CD4-positive, alpha-beta memory T cell (primary cell): ENCODE measurements around the gene FAM72D. TPM values are rescaled to one million over a fixed set of nuclear protein-coding genes. Genes with fewer than 3 reads are reported as not detected.
"Not testable (repeated sequence)": the region's sequence is repeated elsewhere in the genome, so short reads cannot be mapped to it uniquely, and the experiment has no call there.

Experiments used
- CTCF ChIA-PET: fragments of 350-600 bp; sonication (Branson Sonifier 250); formaldehyde crosslinking; loops from one replicate; lab custom pipeline; 2021; ENCODE audit warnings: inconsistent platforms; ENCODE audit not compliant: partially characterized antibody; lab: Charles Lee
- POLR2A ChIA-PET: fragments of 350-600 bp; sonication (Branson Sonifier 250); formaldehyde crosslinking; loops from one replicate; lab custom pipeline; 2021; ENCODE audit not compliant: partially characterized antibody; lab: Charles Lee
- DNase-seq, 5 donors: peaks; one replicate each; pipeline versions ENCODE4 v3.0.0 to v3.0.0-alpha.2; 2020 to 2022; ENCODE audit warnings: mixed read lengths in 1 of 5
- H3K27ac ChIP-seq: one replicate; pipeline ENCODE4 v1.7.0; 2013; ENCODE audit warnings: low read depth, low read length
- H3K27me3 ChIP-seq: 2 replicates; pipeline ENCODE4 v1.7.0; 2013; ENCODE audit warnings: mild to moderate bottlenecking, low read length, moderate library complexity; ENCODE audit not compliant: insufficient read depth
- H3K36me3 ChIP-seq: 2 replicates; pipeline ENCODE4 v1.7.0; 2013; ENCODE audit warnings: mild to moderate bottlenecking, low read length, moderate library complexity; ENCODE audit not compliant: insufficient read depth
- H3K4me1 ChIP-seq: 2 replicates; pipeline ENCODE4 v1.7.0; 2013; ENCODE audit warnings: mild to moderate bottlenecking, low read length, moderate library complexity; ENCODE audit not compliant: insufficient read depth
- H3K4me3 ChIP-seq, 2 donors: one replicate each; pipeline ENCODE4 v1.7.0; 2013; ENCODE audit warnings: low read length in 2 of 2, mild to moderate bottlenecking in 1 of 2
- H3K9me3 ChIP-seq, 2 donors: one replicate each; pipeline ENCODE4 v1.7.0; 2013; ENCODE audit warnings: low read length in 2 of 2, control low read depth in 1 of 2; ENCODE audit not compliant: control insufficient read depth in 1 of 2
- H3K27ac Mint-ChIP-seq, 7 donors: one replicate each; pipeline ENCODE4 v1.8.0; 2020 to 2021; ENCODE audit warnings: mixed read lengths in 7 of 7, mild to moderate bottlenecking in 6 of 7, inconsistent platforms in 3 of 7, moderate library complexity in 3 of 7
- H3K27me3 Mint-ChIP-seq, 2 donors: one replicate each; pipeline ENCODE4 v1.8.0; 2020 to 2021; ENCODE audit warnings: mixed read lengths in 2 of 2
- H3K36me3 Mint-ChIP-seq, 2 donors: one replicate each; pipeline ENCODE4 v1.8.0; 2020 to 2021; ENCODE audit warnings: mixed read lengths in 2 of 2, inconsistent platforms in 1 of 2, mild to moderate bottlenecking in 1 of 2
- H3K4me1 Mint-ChIP-seq, 4 donors: one replicate each; pipeline ENCODE4 v1.8.0; 2020 to 2021; ENCODE audit warnings: mixed read lengths in 4 of 4, mild to moderate bottlenecking in 1 of 4
- H3K4me3 Mint-ChIP-seq, 8 donors: one replicate each; pipeline ENCODE4 v1.8.0; 2020 to 2021; ENCODE audit warnings: mixed read lengths in 8 of 8, mild to moderate bottlenecking in 7 of 8, moderate library complexity in 6 of 8, inconsistent platforms in 3 of 8
- H3K9me3 Mint-ChIP-seq, 8 donors: one replicate each; pipeline ENCODE4 v1.8.0; 2020 to 2021; ENCODE audit warnings: mixed read lengths in 8 of 8, mild to moderate bottlenecking in 5 of 8, inconsistent platforms in 3 of 8, moderate library complexity in 1 of 8
- intact Hi-C: fragments of 100-400 bp; cut with micrococcal nuclease; formaldehyde crosslinking; loops from one replicate; pipeline ENCODE4 v1.15.1; 2023
- polyA plus RNA-seq, 2 donors: library from polyadenylated mRNA; unstranded; fragments of 300-500 nt; fragmentation: Illumina TruSeq; gene quantifications; one replicate each; pipeline ENCODE4 v1.2.3, GENCODE V29; 2021
- total RNA-seq, 2 experiments: library from RNA; stranded (reverse); gene quantifications; one replicate each; pipeline ENCODE4 v1.2.3, GENCODE V29; 2021

The FAM72D gene
- total and polyA plus RNA-seq, 4 experiments from 2014 or later = not detected

DNA sequence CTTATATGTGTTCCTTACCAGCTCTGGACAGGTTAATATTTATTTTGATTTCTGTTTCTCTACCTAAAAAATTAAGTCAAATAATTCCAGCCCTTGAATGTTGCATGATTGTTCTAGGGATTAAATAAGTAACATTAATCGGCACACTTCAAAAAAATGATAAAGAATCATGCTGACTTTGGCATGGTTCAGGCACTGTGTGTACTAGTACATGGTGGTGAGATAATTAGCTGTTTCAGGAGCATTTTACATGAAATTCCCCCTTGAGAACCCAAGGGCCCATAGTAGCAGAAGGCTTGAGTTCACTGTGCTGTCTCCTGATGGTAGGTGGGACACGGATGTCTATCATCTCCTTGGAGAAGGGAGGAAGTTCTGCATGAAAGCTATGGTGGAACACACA, 44.8 kb downstream of the FAM72D start:
- H3K4me1 ChIP-seq, H3K4me3 ChIP-seq, H3K4me3 Mint-ChIP-seq, H3K27me3 ChIP-seq, DNase-seq, H3K27me3 Mint-ChIP-seq, H3K9me3 ChIP-seq, POLR2A ChIA-PET, intact Hi-C loops, H3K9me3 Mint-ChIP-seq, H3K4me1 Mint-ChIP-seq, CTCF ChIA-PET, H3K36me3 Mint-ChIP-seq, H3K36me3 ChIP-seq, H3K27ac Mint-ChIP-seq, H3K27ac ChIP-seq: not testable (repeated sequence)

GRCh38 chr1:145144264-145144913, 48.6 kb downstream of the FAM72D start:
- H3K4me3 Mint-ChIP-seq, H3K36me3 Mint-ChIP-seq, H3K9me3 ChIP-seq, H3K27me3 Mint-ChIP-seq, H3K9me3 Mint-ChIP-seq, H3K4me3 ChIP-seq, H3K4me1 ChIP-seq, CTCF ChIA-PET, H3K27ac Mint-ChIP-seq, POLR2A ChIA-PET, H3K27ac ChIP-seq, DNase-seq, H3K36me3 ChIP-seq, H3K27me3 ChIP-seq, intact Hi-C loops, H3K4me1 Mint-ChIP-seq: not testable (repeated sequence)

DNA sequence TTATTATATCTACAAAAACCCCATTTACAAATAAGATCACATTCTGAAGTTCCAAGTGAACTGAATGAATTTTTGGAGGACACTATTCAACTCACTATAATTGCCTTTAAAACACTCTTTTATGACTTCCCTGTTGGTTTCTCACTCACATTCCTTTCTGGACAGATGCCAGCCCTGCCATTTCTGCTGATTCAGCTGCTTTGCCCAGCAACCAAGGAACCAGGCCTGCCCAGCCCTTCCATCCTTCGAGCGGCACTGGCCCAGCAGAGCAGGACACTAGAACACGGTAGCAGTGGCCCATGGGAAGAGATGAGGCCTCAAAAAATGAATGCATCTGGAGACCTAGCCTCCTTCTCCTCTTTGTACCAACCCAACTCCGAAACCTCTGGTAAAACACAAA, 50.5 kb downstream of the FAM72D start:
- H3K4me3 Mint-ChIP-seq, H3K9me3 Mint-ChIP-seq, H3K4me1 ChIP-seq, intact Hi-C loops, H3K4me3 ChIP-seq, H3K36me3 ChIP-seq, H3K27ac ChIP-seq, H3K9me3 ChIP-seq, POLR2A ChIA-PET, DNase-seq, CTCF ChIA-PET, H3K4me1 Mint-ChIP-seq, H3K27me3 ChIP-seq, H3K36me3 Mint-ChIP-seq, H3K27ac Mint-ChIP-seq, H3K27me3 Mint-ChIP-seq: not testable (repeated sequence)

DNA sequence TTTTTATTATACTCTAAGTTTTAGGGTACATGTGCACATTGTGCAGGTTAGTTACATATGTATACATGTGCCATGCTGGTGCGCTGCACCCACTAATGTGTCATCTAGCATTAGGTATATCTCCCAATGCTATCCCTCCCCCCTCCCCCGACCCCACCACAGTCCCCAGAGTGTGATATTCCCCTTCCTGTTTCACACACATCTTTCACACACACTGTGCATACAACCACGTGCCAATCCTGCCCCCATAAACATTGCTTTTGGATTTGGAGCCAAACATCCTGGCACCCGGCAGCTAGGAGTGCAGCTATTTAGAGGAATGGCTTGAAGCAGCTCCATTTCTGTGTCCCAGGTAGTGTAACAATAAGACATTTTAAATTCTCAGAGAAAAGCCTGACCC, 51.4 kb downstream of the FAM72D start:
- H3K36me3 ChIP-seq, H3K27ac Mint-ChIP-seq, intact Hi-C loops, CTCF ChIA-PET, H3K36me3 Mint-ChIP-seq, H3K9me3 Mint-ChIP-seq, H3K4me3 Mint-ChIP-seq, H3K4me3 ChIP-seq, H3K4me1 ChIP-seq, H3K4me1 Mint-ChIP-seq, H3K27me3 Mint-ChIP-seq, H3K27ac ChIP-seq, DNase-seq, H3K27me3 ChIP-seq, POLR2A ChIA-PET, H3K9me3 ChIP-seq: not testable (repeated sequence)

- H3K27me3 Mint-ChIP-seq, H3K9me3 Mint-ChIP-seq, H3K4me1 ChIP-seq, H3K9me3 ChIP-seq, POLR2A ChIA-PET, H3K27ac Mint-ChIP-seq, H3K4me3 Mint-ChIP-seq, DNase-seq, H3K4me1 Mint-ChIP-seq, H3K4me3 ChIP-seq, H3K27ac ChIP-seq, intact Hi-C loops, H3K27me3 ChIP-seq, H3K36me3 ChIP-seq, CTCF ChIA-PET, H3K36me3 Mint-ChIP-seq: not testable (repeated sequence)
Observed at GRCh38 chr1:145155421-145155820, 59.6 kb downstream of the FAM72D start.

DNA sequence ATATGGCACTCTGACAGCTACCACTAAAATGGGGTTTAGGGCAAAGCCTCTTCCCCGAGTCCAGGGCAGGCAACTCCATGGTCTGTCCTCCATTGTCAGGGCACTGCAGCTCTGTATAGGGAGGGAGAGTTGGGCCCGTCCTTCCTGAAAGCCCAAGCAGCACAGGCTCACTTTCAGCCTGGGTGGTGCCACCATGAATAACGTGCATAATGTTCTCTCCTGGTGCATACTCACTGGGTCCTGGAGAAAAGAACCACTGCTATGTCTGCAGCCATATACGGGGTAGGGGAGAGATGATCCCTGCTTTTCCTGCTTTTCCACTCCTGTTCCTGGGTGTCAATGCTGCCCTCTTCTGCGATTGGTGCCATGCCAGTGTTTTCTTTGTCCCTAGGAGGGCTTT, 60.1 kb downstream of the FAM72D start:
- H3K4me3 ChIP-seq, H3K27ac Mint-ChIP-seq, POLR2A ChIA-PET, H3K27me3 ChIP-seq, H3K4me1 Mint-ChIP-seq, H3K9me3 Mint-ChIP-seq, H3K36me3 Mint-ChIP-seq, H3K4me3 Mint-ChIP-seq, H3K27ac ChIP-seq, H3K27me3 Mint-ChIP-seq, H3K4me1 ChIP-seq, H3K9me3 ChIP-seq, H3K36me3 ChIP-seq, CTCF ChIA-PET, intact Hi-C loops, DNase-seq: not testable (repeated sequence)

DNA sequence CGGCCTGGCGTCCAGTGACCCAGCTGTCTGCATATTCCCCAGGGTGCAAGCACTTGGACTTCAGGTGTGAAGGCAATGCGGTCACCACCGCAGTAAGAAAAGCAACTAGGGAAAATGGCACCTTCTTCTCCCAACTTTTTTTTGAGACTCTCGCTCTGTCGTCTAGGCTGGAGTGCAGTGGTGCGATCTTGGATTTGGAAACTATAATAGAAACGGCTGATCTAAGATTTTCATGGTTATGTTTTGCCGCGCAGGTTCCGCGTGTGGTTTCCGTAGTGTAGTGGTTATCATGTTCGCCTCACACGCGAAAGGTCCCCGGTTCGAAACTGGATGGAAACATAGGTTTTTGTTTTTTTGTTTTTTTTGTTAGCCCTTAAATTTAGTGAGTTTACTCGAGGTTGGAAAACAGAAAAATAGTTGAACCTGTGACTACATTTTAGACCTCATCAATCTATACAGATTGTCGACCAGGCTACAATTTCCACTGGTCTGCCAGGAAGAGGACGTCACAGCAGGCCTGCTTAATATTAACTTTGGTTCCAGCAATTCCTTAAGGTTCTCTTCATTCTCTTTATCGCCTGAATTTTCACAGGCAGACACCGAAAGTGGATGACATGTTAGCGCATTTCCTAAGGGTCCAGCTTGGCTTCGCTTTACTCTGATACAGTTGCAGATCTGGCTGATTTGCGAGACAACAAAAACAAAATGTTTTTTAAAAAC, 61.3 kb downstream of the FAM72D start:
- H3K9me3 ChIP-seq, H3K27me3 ChIP-seq, H3K9me3 Mint-ChIP-seq, H3K36me3 ChIP-seq, H3K4me1 Mint-ChIP-seq, H3K27ac ChIP-seq, H3K27me3 Mint-ChIP-seq, intact Hi-C loops, H3K4me1 ChIP-seq, POLR2A ChIA-PET, H3K4me3 ChIP-seq, CTCF ChIA-PET, H3K36me3 Mint-ChIP-seq: not testable (repeated sequence)
- Mint-ChIP-seq H3K27ac (peak overlapping the region in 5 of 7 donors; percentile 64 to 91 (median 89)), H3K4me3 (peak overlapping the region; percentile 74 to 83 (median 80))
- DNase-seq = peak; percentile 33 to 54 (median 40)
